Effector CD8-positive, alpha-beta T cell (primary cell): ENCODE results near the gene EGR1.

Experiments used
- DNase-seq: peaks from one replicate; lab custom pipeline; 2025; lab: John Stamatoyannopoulos, UW

The EGR1 gene

DNA sequence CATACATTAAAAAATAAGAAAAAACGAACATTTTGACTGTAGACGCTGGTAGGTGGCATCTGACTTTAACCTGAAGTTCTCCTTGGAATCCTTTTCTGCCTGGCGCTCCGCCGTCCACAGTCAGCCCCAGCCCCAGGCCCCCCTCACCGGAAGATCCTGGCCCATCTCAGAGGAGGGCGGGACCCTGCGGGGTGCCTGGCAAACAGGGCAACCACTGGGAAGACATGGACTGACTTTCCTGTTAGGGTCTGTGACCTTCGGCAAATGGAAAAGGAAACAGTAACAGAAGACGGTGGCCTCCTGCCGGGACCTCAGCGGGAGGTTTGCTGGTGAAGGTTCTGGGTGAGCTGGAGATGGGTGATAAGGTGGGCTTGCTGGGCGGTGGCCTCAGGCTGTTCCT lies 11.7 kb upstream of the EGR1 start:
- no peak for DNase-seq

DNA sequence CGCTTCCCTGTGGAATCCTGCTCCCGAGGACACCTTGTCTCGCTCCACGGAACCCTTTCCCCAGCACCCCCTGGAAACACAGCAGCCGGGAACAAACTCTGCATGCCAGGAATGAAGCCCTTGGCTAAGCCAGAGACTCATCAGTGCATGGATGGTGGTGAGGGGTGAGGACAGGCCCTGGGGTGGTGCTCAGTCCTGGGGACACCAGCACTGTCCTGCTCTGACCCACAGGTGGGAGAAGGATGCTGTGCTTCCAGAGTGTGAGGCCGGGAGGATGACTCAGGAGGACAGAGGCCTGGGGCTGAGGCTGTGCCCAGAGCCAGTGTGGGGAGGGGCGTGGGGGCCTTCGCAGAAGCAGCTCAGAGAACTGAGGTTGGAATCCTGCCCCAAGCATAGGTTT lies 11.2 kb upstream of the EGR1 start:
- no peak for DNase-seq

DNA sequence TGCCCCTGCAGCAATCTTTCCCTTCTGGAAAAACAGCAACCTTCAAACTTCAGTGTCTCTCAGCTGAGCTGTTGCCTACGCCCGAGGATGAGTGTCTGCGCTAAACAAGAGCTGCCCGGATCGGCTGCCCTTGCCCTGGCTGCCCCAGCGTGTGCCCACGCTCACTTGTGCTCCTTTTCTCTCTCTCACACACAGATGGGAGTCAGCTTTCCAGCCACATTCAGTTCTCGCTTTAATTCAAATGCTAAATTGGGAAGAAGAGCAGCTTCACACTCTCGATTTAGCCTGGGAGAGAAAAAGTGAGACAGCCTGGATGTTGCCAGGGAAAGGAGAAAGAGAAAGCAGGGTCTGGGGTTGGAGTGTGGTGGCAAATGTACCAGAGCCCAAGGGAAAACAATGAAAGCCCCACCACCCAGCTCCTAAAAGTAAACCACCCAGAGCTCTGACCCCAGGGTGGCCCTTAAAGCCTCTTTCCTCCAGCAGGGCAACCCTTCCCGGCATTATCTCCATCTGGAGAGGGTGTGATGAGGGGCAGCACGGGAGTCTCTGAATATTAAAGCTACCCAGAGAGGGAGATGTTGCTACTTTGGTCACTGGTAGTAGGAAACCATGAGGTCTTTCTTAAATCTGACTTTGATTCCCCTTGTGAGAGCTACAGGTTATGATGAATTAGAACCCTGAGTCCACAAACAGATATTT lies 9.9 kb upstream of the EGR1 start:
- no peak for DNase-seq

DNA sequence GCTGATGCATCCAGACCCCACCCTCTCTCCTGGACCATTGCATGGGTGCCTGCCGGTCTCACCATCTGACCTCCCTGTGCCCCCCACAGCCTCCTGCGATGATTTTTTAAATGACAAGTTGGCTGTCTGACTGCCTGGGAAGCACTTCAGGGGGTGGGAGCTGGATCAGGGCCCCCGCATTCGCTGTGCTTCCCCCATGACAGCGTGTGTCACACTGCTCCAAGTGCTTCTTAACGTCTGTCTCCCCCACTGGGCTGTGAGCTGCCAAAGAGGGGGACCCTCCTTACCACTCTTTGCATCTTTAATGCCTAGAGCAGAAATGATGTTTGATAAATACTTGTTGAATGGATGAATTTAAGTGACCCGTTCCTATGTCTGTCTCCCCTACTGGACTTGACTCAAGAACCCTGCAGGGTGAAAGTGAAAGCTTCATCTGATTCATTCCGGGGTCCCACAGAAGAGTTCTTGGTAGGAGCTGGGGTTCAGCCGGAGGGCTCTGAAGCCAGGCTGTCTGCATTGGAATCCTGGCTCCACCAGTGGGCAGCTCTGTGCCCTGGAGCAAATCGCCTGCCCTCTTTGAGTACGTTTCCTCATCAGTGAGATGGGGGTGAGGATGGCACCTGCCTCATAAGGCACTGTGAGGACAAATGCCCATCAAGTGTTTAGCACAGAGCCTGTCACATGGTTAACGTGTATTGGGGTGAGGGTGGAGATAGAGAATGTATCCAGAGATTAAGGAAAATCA lies 7.6 kb upstream of the EGR1 start:
- DNase-seq = no peak

DNA sequence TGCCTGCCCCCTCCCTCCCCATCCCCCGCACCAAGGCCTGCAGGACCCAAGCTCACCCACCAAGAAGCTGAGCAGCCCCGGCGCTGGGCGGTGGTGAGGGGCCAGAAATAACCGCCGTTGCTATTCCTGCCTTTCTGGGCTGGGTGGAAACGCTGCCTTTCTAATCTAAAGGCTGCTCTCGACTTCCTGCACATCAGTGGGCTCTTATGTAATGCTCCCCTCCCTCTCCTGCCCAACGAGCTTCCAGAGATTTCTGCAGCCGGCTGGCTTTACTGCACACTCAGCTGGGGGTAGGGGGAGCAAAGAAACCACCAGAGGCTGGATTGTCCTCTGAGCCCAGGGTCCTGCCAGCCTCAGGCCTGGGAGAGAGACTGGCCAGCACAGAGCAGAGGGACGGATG lies 6.9 kb upstream of the EGR1 start:
- DNase-seq = no peak

DNA sequence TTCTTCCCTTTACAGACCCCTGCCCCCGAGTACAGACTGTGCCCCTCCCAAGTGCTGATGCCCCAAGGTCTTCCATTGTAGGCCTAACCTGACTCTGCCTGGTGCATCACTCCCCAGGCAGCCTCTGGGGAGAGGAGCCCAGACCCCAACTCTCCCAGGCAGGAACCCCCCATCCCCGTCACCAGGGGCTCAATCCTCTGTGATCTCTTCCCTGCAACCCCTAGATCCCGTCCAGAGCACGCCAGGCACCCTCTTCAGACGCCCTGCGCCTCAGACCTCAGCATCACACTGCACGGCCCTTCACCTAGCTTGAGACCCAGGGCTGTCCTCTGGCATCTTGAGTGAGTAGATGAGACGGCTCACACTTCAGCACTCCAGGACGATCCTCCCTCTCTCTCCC lies 6.4 kb upstream of the EGR1 start:
- DNase-seq = no peak

DNA sequence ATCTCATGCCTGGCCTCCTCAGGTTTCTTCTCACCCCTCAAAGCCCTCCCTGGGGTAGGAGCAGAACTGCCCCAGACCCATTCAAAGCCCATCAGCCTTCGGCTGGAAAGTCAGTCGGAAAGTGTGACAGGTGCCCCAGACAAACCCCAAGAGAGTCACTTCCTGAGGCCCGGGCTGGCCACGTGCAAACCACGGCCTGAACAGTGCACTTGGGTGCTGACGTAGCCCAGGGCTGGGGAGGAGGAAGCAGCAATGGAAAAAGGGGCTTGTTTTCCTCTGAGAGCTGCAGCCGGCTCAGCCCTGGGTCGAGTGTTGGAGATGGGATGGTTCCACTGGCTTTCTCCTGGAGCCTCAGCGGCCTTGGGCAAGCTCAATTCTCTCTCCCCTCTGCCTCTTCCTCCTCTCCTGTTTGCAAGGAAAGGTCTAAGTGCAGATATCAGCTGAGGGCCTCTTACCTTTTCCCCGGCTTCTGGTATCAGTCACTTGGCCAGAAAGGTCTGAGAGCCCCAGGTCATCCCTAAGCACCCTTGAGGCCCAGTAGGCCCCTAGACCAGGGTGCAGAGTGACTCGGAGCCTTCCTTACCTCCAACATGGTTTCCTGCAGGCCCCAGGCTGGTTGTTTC lies 5.9 kb upstream of the EGR1 start:
- peak; percentile 62 for DNase-seq

DNA sequence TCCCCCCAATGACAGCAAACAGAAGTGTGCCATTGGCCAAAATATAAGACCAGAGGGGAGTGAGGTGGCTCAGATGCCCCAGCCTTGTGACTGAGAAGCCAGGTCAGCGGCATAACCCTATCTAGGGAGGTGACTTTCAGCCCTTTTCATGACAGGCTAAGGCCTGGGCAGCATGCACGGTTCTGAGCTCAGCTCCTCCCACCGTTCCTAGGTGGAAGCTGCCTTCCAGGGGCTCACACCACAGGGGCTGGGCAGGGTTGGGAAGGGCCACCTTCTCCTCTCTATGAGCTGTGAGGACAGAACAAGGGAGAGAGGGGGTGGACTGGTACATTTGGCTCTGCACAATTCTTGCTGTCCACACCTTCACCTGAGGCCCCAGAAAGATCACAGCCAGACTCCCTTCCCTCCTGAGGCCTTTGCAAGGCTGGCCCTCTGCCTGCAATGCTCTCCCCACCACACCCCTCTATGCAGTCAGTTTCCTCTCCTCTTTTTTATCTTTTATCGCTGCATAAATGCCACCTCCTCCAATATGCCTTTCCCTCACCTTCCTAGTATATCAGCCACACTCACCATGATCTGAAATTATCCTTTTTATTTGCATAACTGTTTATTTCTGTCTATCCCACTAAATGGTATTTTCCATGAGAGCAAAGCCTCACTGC lies 5.1 kb upstream of the EGR1 start:
- no peak for DNase-seq

DNA sequence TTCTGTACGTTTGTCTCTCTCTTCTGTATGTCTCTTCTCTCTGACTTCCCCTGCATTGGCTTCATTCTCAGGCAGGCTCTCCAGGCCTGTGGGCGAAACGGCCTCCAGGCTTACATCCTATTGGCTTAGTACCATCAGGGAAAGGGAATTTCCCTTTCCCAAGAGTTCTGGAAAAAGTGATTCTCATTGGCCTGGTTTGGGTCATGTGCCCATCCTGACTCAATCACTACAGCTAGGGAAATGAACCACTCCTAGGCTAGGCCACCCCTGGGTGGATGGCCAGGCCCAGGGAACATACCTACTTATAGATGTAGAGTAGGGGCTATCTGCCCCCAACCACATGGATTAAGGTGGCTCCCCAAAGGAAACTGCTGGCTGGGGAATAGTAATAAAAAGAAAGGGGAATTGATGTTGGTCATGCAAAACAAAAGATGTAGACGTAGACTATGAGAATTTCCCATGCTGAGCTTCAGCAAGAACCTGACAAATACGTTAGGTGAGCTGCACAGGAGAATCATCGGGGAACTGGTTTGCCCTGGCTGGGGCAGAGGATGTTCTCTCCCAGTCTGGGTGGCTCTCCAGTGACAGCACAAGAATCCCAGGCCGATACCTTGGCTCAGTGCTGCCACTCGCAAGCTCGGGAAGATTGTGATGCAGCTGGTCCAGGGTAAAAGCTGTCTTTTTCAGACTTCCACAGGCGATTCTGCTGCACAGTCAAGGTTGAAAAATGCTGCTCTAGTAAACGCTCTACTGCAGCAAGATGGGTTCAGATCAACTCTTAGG lies 3.7 kb upstream of the EGR1 start:
- DNase-seq = no peak

DNA sequence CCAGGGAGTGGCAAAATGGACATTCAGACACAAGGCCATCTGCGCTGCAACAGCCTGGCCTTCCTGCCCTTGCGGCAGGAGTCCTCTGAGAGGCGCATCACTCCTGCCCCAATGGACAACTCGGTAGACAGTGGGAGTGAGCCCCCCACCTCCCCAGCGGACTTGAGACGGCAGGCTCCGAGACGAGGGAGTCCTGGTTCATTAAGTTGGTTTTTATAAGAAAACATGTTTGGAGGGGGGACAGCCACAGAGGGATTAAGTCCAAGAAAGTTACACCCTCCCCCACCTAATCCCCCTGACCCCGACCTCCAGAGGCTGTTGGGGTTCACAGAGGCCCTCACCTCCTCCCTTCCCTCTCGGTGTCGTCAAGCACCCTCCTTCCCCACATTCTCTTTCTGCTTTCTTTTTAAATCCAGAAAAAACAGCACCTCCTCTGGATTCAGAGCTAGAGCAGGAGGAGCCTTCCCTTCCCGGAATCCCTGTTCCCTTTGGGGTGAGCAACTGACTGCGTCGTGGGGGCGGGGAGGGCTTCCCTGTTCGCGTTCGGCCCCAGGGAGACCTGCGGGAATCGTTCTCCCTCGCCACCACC lies 1.8 kb upstream of the EGR1 start:
- no peak for DNase-seq

DNA sequence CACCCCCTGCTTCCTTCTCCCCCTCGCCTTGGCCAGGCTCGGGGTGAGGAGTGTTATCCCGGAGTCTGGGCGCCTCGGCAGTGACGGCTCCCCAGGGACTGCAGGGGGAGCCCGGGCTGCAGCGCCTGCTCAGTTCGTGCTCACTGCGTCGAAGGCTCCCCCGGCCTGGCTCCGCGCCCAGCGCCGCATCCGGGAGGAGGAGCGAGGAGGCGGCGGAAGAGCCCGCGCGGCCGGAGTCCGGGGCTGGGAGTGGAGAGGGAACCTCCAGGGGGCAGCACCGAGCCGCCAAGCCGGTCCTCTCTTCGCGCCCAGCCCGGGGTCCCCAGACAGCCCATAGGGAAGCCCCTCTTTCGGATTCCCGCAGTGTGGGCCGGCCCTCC lies 1.3 kb upstream of the EGR1 start:
- DNase-seq = peak; percentile 86

DNA sequence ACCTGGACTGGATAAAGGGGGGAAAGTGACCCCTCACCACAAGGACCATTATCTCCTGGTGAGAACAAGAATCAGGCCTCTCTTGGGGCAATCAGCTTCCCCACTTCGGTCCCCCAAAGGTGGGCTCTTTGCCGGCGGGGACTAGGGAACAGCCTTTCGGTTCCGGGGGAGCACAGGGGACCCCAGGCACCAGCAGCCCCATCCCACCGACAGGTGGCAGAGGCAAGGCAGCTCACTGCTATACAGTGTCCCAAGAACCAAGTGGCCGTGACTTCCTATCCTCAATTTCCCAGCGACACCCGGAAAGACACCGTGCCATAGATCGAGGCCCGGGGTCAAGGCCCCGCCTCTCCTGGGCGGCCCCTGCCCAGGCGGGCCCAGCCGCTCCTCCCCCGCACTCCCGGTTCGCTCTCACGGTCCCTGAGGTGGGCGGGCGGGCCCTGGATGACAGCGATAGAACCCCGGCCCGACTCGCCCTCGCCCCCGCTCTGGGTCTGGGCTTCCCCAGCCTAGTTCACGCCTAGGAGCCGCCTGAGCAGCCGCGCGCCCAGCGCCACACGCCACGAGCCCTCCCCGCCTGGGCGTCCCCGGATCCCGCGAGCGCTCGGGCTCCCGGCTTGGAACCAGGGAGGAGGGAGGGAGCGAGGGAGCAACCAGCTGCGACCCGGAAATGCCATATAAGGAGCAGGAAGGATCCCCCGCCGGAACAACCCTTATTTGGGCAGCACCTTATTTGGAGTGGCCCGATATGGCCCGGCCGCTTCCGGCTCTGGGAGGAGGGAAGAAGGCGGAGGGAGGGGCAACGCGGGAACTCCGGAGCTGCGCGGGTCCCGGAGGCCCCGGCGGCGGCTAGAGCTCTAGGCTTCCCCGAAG lies 655 bp upstream of the EGR1 start:
- DNase-seq = peak; percentile 93

DNA sequence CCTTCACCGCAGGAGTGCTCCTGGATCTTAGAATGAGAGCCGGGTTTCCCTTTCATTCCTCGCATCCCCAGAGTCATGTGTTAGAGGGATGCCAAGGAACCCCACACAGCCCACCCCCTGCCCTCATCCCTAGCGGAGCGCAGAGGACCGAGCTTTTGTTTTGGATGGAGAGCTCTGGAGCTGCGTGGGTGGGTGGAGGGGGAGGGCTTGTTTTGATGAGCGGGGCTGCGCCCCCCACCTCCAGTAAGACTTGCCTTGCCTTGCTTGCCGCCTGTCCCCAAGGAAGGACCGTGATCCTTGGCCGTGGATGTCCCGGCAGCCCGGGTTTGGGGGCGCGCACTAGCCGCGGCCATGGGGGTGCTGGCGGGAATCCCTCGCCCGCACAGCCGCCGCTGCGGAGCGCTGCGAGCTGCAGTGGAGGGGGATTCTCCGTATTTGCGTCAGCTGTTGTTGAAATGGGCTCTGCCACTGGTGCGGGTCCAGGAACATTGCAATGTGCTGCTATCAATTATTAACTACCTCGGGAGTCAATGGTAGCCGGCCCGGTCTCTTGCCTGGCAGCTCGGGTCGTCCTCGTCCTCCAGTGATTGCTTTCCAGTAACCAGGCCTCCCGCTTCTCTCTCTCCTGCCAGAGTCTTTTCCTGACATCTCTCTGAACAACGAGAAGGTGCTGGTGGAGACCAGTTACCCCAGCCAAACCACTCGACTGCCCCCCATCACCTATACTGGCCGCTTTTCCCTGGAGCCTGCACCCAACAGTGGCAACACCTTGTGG lies 1.0 kb downstream of the EGR1 start:
- no peak for DNase-seq

DNA sequence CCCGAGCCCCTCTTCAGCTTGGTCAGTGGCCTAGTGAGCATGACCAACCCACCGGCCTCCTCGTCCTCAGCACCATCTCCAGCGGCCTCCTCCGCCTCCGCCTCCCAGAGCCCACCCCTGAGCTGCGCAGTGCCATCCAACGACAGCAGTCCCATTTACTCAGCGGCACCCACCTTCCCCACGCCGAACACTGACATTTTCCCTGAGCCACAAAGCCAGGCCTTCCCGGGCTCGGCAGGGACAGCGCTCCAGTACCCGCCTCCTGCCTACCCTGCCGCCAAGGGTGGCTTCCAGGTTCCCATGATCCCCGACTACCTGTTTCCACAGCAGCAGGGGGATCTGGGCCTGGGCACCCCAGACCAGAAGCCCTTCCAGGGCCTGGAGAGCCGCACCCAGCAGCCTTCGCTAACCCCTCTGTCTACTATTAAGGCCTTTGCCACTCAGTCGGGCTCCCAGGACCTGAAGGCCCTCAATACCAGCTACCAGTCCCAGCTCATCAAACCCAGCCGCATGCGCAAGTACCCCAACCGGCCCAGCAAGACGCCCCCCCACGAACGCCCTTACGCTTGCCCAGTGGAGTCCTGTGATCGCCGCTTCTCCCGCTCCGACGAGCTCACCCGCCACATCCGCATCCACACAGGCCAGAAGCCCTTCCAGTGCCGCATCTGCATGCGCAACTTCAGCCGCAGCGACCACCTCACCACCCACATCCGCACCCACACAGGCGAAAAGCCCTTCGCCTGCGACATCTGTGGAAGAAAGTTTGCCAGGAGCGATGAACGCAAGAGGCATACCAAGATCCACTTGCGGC lies 1.8 kb downstream of the EGR1 start:
- DNase-seq = no peak

DNA sequence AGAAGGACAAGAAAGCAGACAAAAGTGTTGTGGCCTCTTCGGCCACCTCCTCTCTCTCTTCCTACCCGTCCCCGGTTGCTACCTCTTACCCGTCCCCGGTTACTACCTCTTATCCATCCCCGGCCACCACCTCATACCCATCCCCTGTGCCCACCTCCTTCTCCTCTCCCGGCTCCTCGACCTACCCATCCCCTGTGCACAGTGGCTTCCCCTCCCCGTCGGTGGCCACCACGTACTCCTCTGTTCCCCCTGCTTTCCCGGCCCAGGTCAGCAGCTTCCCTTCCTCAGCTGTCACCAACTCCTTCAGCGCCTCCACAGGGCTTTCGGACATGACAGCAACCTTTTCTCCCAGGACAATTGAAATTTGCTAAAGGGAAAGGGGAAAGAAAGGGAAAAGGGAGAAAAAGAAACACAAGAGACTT lies 2.4 kb downstream of the EGR1 start:
- no peak for DNase-seq

DNA sequence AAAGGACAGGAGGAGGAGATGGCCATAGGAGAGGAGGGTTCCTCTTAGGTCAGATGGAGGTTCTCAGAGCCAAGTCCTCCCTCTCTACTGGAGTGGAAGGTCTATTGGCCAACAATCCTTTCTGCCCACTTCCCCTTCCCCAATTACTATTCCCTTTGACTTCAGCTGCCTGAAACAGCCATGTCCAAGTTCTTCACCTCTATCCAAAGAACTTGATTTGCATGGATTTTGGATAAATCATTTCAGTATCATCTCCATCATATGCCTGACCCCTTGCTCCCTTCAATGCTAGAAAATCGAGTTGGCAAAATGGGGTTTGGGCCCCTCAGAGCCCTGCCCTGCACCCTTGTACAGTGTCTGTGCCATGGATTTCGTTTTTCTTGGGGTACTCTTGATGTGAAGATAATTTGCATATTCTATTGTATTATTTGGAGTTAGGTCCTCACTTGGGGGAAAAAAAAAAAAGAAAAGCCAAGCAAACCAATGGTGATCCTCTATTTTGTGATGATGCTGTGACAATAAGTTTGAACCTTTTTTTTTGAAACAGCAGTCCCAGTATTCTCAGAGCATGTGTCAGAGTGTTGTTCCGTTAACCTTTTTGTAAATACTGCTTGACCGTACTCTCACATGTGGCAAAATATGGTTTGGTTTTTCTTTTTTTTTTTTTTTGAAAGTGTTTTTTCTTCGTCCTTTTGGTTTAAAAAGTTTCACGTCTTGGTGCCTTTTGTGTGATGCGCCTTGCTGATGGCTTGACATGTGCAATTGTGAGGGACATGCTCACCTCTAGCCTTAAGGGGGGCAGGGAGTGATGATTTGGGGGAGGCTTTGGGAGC lies 3.1 kb downstream of the EGR1 start:
- no peak for DNase-seq

DNA sequence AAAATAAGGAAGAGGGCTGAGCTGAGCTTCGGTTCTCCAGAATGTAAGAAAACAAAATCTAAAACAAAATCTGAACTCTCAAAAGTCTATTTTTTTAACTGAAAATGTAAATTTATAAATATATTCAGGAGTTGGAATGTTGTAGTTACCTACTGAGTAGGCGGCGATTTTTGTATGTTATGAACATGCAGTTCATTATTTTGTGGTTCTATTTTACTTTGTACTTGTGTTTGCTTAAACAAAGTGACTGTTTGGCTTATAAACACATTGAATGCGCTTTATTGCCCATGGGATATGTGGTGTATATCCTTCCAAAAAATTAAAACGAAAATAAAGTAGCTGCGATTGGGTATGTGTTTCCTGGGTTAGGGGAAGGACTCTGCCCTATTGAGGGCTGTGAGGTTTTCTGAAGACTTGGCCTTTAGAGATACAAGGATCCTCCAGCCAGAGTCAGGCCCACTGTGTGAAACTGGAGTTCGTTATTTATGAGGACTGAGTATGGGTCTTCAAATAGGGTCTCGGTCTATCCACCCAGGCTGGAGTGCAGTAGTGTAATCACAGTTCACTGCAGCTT lies 3.8 kb downstream of the EGR1 start:
- DNase-seq = no peak
